ENCODE results near the gene ART4. TPM values are rescaled to one million over a fixed set of nuclear protein-coding genes. Genes with fewer than 3 reads are reported as not detected.

The ART4 gene
- total and polyA plus RNA-seq, 2 donors from 2014 or later = 2.6 to 3.0 TPM

GRCh38 chr12:14777271-14777670 is 66.1 kb downstream of the ART4 start:
- H3K27ac ChIP-seq (ENCODE audit: low read depth in 2 of 2, low read length in 2 of 2) = no peak overlapping the region
- FAIRE-seq (no peak), DNase-seq (no peak)
- no peak overlapping the region for H3K9ac ChIP-seq (ENCODE audit: low read length in 3 of 3)
- H3K36me3 ChIP-seq (ENCODE audit: control insufficient read depth in 2 of 3, insufficient read depth in 3 of 3, low read length in 3 of 3) = no peaks in the 10 kb centered on the region
- no peak overlapping the region for H3K4me3 ChIP-seq (ENCODE audit: low read length in 3 of 3)
- intact Hi-C loops (cut with DNase I) = no loop called here
- TF ChIP-seq CTCF (IDR thresholded peaks at IDR 0.05; ENCODE audit: borderline replicate concordance, extremely low read depth, insufficient read depth) = no peak
- no peaks in the 10 kb centered on the region for H3K9me3 ChIP-seq (ENCODE audit: control insufficient read depth in 2 of 3, insufficient read depth in 1 of 3, low read length in 3 of 3)
- H3K4me1 ChIP-seq (ENCODE audit: control insufficient read depth in 2 of 3, insufficient read depth in 2 of 3, low read depth in 1 of 3, low read length in 3 of 3) = peaks cover 0 to 4% (median 3%) of the 10 kb centered on the region in 3 donors
- H3K27me3 ChIP-seq (ENCODE audit: control insufficient read depth, insufficient read depth, low read length) = no peaks in the 10 kb centered on the region

DNA sequence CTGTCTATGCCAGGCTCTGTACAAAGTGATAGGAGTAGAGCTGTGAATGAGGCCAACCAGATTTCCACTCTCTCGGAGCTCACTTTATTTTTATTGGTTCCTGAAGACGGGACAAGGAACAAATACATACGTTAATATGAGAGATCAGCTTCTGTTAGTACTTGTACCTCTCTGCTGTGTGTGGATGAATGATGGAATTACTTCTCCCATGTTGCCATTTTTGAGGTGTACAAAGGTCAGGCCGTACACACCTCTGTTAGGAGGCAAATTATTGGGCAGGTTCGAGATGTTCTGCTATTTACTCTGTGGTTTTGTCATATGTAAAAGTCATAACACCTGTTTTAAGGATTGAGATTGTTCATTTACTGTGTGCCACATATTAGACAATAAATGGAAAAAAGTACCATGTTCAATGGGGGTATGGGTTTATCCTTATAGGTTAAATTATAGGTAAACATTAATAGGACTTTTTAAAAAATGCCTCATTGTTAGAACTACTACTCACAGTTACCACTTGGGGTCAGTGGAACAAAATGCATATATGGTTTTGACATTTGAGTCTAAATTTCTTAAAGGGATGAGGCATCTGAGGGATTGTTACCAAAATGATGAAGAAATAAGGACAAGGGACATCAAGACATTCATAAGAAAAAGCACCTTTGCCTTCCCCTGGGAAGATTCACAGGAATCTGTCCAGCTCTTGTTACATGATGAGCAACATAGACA is 66.9 kb downstream of the ART4 start:
- TF ChIP-seq CTCF (IDR thresholded peaks at IDR 0.05; ENCODE audit: borderline replicate concordance, extremely low read depth, insufficient read depth) = no peak
- no peak overlapping the region for H3K4me3 ChIP-seq (ENCODE audit: low read length in 3 of 3)
- no peaks in the 10 kb centered on the region for H3K9me3 ChIP-seq (ENCODE audit: control insufficient read depth in 2 of 3, insufficient read depth in 1 of 3, low read length in 3 of 3)
- intact Hi-C loops (cut with DNase I) = no loop called here
- H3K27me3 ChIP-seq (ENCODE audit: control insufficient read depth, insufficient read depth, low read length) = no peaks in the 10 kb centered on the region
- H3K4me1 ChIP-seq (ENCODE audit: control insufficient read depth in 2 of 3, insufficient read depth in 2 of 3, low read depth in 1 of 3, low read length in 3 of 3) = peaks cover 3 to 6% (median 3%) of the 10 kb centered on the region in 3 donors
- DNase-seq (peak in 1 of 5 donors; percentile 39), FAIRE-seq (no peak)
- no peaks in the 10 kb centered on the region for H3K36me3 ChIP-seq (ENCODE audit: control insufficient read depth in 2 of 3, insufficient read depth in 3 of 3, low read length in 3 of 3)
- H3K27ac ChIP-seq (ENCODE audit: low read depth in 2 of 2, low read length in 2 of 2) = no peak overlapping the region
- peak overlapping the region in 1 of 3 donors; percentile 5 for H3K9ac ChIP-seq (ENCODE audit: low read length in 3 of 3)

- DNase-seq (peak in 1 of 5 donors; percentile 31), FAIRE-seq (no peak)
- peak overlapping the region; percentile 95 to 96 for H3K27ac ChIP-seq (ENCODE audit: low read depth in 2 of 2, low read length in 2 of 2)
- intact Hi-C loops (cut with DNase I) = no loop called here
- H3K9me3 ChIP-seq (ENCODE audit: control insufficient read depth in 2 of 3, insufficient read depth in 1 of 3, low read length in 3 of 3) = no peaks in the 10 kb centered on the region
- H3K36me3 ChIP-seq (ENCODE audit: control insufficient read depth in 2 of 3, insufficient read depth in 3 of 3, low read length in 3 of 3) = no peaks in the 10 kb centered on the region
- H3K4me1 ChIP-seq (ENCODE audit: control insufficient read depth in 2 of 3, insufficient read depth in 2 of 3, low read depth in 1 of 3, low read length in 3 of 3) = peaks cover 3 to 6% (median 3%) of the 10 kb centered on the region in 3 donors
- H3K4me3 ChIP-seq (ENCODE audit: low read length in 3 of 3) = peak overlapping the region; percentile 66 to 81 (median 77)
- no peaks in the 10 kb centered on the region for H3K27me3 ChIP-seq (ENCODE audit: control insufficient read depth, insufficient read depth, low read length)
- peak overlapping the region in 2 of 3 donors; percentile 74 to 92 for H3K9ac ChIP-seq (ENCODE audit: low read length in 3 of 3)
- no peak for TF ChIP-seq CTCF (IDR thresholded peaks at IDR 0.05; ENCODE audit: borderline replicate concordance, extremely low read depth, insufficient read depth)
Measured at GRCh38 chr12:14775636-14775980, 67.7 kb downstream of the ART4 start.

Other genes with a start within 250 kb of the ART4 start
- not detected for gene GUCY2C, start 146.9 kb downstream of the ART4 start, total RNA-seq
- gene GUCY2C, start 146.9 kb downstream of the ART4 start, polyA plus RNA-seq (ENCODE audit: insufficient read depth, low read depth, low replicate concordance) = not detected
- 55.5 TPM for gene WBP11, start 40.0 kb downstream of the ART4 start, total RNA-seq
- 17.6 TPM for gene WBP11, start 40.0 kb downstream of the ART4 start, polyA plus RNA-seq (ENCODE audit: insufficient read depth, low read depth, low replicate concordance)
- gene C12orf60, start 39.9 kb downstream of the ART4 start, total RNA-seq = 2.0 TPM
- gene C12orf60, start 39.9 kb downstream of the ART4 start, polyA plus RNA-seq (ENCODE audit: insufficient read depth, low read depth, low replicate concordance) = 4.5 TPM
- gene SMCO3, start 29.3 kb downstream of the ART4 start, total RNA-seq = 0.76 TPM
- 10.9 TPM for gene SMCO3, start 29.3 kb downstream of the ART4 start, polyA plus RNA-seq (ENCODE audit: insufficient read depth, low read depth, low replicate concordance)
- gene MGP, start 42.3 kb upstream of the ART4 start, total RNA-seq = 811 TPM
- 745 TPM for gene MGP, start 42.3 kb upstream of the ART4 start, polyA plus RNA-seq (ENCODE audit: insufficient read depth, low read depth, low replicate concordance)
- gene ERP27, start 95.0 kb upstream of the ART4 start, total RNA-seq = 11.0 TPM
- gene ERP27, start 95.0 kb upstream of the ART4 start, polyA plus RNA-seq (ENCODE audit: insufficient read depth, low read depth, low replicate concordance) = 35.3 TPM
- gene ARHGDIB, start 118.1 kb upstream of the ART4 start, total RNA-seq = 151 TPM
- gene ARHGDIB, start 118.1 kb upstream of the ART4 start, polyA plus RNA-seq (ENCODE audit: insufficient read depth, low read depth, low replicate concordance) = 127 TPM
- not detected for gene PDE6H, start 129.5 kb upstream of the ART4 start, total RNA-seq
- not detected for gene PDE6H, start 129.5 kb upstream of the ART4 start, polyA plus RNA-seq (ENCODE audit: insufficient read depth, low read depth, low replicate concordance)